Measurements from ENCODE around the gene FAM50B.

Gene FAM50B

DNA sequence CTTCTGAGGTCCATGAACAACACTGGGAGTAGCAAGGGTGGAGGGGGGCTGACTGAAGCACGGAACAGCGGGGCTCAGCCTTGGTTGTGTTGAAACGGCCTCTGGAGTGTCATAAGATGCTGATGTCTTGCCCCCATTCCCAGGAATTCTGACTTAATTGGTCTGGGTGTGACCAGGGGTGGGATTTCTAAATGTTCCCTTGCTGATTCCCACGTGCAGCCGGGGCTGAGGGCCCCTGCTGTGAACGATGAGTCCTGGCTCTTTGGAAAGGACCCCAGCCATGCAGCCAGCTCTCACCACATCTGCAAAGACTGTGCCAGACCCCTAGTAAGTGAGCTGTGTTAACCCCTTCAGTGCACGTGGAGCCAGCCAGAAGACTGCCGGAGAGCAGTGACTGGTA, 28.6 kb upstream of the FAM50B start:
- DNase-seq (ENCODE audit: low read depth), result no peak

DNA sequence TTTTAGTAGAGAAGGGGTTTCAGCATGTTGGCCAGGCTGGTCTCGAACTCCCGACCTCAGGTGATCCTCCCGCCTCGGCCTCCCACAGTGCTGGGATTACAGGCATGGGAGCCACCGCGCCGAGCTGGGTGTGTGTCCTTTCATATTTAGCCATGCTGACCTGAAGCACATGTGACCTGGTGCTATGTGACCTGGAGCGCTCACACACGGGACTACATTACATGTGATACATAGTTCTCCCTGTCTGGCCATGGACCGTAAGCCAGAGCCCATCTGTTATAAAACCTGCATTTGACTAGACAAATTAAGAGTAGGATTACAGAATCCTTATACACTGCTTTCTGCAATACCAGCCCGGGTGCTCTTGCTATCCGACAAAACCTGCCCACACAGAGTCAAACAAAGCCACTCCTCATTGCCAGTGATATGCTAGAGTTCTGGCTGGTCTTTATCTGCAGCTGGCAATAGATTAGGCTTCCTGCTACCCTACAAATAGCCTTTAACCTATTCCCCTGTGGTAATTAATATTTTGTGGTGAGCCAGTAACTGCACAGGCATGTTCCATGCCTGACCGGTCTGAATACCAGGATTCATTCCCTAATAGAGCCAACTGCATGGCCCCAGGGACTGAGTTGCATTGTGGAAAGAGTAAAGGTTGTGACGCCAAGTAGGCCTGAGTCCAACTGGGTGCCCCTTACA, 26.3 kb upstream of the FAM50B start:
- no peak for DNase-seq (ENCODE audit: low read depth)

DNA sequence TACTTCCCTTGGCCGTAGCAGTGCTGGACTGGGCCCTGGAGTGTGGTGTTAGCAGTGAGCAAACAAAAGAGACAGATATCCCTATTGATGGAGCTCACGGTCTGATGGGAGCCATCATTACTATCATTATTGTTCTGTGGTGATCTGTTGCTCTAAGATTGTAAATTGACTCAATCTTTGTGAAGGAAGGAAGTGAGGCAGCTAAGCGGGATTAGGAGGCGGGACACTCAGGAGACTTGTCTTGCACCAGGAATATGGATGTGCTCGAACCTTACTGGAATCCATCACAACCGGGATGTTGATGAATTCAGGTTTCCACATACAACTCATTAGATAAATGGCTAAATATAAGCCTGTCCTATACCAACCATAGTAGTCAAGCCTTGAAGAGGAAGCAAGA, 25.5 kb upstream of the FAM50B start:
- DNase-seq (ENCODE audit: low read depth), result no peak

DNA sequence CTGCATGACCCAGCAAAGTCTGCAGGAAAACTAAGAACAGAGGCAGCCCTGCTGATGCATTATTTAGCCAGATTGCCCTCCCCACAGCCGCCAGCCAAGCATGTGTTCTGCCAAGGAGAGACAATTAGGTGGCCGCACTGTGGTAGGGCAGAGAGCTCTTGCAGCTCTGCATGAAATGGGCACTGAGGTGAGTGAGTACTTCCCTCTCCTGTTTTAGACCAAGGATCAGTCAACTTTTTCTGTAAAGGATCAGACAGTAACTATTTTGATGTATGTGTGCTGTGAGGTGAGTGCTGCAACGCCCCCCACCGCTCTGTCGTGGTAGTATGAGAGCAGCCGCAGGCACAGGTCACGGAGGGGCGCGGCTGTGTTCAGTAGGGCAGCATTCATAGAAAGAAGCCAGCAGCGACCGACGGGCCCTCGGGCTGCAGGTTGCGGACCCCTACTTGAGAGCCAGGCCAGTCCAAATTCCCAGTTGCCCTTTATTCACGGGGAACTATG, 23.8 kb upstream of the FAM50B start:
- no peak for DNase-seq (ENCODE audit: low read depth)

DNA sequence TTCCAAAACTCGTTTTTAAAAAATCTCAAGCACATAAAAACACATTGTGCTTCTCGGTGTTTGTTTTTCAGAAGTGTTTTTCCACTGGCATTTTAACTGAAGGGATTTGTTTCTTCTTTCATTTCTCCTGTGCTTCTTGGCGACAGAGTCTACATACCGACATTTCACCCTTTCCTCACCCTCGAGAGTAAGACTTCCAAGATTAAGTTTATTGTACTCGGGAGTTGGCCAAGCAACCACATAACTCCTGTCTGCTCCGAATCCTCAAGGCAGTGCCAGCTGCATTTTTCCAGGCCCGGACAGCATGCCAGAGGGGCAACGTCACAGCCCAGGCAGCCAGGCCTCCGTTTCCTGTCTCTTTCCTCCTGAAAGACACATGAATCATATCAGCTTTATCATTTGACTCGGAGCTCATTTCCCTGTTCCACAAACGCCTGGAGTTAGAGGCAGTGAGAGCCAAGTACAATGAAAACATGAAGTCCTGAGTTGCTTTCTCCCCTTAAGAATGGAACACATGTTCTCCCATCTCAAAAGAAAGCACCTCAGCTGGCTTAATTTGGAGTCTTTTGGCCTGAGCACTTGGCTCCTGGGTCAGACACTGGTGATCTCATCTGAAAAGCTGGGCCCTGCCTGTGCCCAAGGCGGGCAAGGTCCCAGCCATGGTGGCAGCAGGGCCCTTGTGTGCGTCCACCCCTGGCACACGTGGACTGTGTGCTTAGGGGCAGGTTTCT, 23.2 kb upstream of the FAM50B start:
- no peak for DNase-seq (ENCODE audit: low read depth)

DNA sequence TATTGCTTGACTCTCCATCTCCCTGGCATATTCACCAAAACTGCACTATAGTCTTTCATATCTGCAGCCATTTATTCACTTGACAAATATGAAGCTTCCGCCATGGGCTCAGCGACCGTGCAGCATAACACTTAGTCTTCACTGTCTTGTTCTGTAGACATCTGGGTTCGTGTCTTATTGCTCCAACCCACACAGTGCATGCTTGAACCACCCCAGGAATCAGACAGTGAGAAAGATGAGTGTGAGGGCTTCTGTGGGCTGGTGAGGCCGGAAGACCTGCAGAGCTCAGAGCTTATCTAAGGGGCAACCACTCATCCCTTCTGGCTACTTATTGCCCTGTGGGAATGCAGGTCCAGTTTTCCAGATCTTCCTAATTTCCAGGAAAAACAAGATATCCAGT, 19.9 kb upstream of the FAM50B start:
- no peak for DNase-seq (ENCODE audit: low read depth)

DNA sequence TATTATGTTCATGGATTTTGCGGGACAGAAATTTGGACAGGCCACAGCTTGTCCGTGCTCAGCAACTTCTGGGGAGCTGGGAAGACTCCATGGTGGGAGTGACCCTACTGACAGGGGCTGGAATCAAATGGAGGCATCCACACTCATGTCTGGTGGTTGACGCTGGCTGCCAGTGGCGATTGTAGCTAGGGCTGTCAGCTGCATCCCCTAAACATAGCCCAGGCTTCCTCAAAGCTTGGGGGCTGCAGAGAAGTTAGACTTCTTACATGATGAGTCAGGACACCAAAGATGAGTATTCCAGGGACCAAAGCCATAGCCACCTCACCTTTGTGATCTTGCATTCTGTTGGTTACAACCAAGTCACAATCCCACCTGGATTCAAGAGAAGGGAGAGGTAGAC, 18.4 kb upstream of the FAM50B start:
- DNase-seq (ENCODE audit: low read depth), result no peak

DNA sequence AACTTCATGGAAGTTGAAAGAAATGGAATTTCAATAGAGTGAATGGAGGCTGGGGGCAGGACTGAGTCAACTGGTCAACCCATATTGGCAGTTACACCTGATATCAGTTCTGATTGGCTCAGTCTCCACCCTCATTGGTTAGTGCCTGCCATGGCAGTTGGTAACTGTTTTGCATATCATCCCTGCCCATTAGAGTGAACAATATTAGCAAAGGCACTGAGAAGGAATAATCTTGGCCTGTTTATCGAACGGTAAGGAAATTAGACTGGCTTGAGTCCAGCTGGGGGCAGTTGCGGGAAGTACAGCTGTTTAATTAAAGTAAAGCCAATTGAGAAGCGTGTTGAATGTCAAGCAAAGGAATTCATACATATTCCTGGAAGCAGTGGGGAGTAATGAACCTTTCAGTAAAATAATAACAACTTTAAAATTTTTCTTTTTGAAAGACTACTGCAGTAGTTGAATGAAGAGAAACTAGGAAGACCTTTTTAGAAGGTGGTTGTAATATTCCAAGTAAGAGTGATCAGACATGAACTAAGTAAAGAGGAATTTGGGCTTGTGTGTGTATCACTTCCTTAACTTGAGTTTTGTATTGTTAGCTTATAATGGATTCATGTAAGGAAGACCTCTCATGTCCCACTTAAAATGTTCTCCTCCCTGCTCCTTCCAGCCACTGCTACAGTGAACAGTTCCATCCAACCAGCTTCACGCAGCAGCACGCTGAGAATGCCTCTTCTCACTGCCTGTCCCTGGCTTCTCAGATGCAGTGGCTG, 17.2 kb upstream of the FAM50B start:
- DNase-seq (ENCODE audit: low read depth), result no peak

DNA sequence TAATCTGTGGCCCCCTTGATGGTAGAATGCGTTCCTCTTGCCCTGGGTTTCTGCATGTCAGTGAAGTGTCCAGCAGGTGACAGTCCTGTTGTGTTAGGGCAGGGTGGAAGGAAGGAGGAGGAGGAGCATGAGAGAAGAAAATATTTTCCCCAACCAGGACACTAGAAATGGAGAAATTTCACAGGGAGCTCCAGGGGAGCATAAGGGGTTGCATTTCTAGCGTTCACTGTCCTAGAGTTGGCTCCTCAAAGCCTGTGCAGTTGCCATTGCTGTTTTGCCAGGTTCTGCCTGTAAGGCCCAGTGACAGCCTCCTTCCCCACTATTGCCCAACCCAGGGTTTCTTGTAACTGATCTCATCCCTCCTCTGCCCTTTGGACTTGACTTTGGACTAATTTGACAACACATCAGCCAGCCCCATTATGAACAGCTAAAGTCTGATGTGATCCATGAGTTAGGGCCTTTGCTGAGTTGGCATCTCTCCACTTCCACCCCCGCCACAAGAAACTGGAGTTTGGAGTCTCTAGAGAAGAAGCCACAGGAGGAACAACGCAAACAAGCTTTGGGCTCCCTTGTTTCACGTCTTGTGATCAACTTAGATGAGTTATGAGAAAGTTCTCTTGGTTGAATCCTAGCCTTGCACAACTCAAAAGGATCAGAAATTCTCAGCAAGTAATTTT, 14.0 kb upstream of the FAM50B start:
- DNase-seq (ENCODE audit: low read depth), result no peak

DNA sequence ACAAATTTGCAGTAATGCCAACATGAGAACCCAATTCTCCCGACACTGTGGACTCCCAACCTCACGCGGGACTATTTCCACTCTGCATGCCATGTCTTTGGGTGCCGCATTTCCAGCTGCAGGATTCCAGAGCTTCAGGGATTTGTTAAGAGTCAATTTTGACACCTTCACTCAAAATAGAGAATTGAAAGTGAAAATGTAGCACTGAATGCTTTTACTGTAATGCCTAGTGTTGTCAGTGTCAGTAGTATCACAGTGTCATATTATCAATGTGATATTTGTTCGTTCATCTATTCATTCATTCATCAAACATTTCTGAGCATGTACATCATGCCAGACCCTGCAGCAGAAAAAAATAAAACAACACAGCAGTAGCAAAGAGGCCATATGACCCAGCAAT, 13.4 kb upstream of the FAM50B start:
- DNase-seq (ENCODE audit: low read depth), result no peak

DNA sequence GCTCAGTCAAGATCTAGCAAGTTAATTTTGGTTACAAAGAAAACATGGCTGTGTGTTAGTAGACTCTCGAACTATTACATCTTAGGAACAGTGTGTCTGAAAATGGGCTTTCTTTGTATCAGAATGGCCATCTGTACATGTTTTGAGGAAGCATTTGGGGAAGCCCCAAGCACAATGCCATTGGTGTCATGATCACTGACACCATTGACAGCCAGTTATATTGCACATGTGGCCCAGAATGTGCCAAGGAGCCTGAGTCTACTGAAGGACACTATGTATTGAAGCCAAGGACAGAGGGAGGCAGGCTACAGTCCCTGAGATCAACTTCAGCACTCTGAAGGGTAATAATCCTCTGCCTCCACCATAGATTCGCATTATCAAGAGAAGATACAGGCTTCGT, 12.6 kb upstream of the FAM50B start:
- no peak for DNase-seq (ENCODE audit: low read depth)

DNA sequence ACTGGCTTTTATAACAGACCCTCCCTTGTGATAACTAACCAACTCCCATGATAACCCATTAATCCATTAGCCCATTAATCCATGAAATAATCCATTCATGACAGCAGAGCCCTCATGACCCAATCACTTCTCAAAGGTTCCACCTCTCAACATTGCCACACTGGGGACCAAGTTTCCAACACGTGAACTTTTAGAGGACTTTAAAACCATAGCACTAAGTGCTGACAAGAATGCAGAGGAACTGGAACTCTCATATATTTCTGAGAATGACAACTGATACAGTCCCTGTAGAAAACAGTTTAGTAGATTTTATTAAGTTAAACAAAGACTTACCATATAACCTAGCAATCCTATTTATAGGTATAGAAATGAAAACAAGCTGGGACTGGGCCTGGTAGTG, 11.4 kb upstream of the FAM50B start:
- no peak for DNase-seq (ENCODE audit: low read depth)

DNA sequence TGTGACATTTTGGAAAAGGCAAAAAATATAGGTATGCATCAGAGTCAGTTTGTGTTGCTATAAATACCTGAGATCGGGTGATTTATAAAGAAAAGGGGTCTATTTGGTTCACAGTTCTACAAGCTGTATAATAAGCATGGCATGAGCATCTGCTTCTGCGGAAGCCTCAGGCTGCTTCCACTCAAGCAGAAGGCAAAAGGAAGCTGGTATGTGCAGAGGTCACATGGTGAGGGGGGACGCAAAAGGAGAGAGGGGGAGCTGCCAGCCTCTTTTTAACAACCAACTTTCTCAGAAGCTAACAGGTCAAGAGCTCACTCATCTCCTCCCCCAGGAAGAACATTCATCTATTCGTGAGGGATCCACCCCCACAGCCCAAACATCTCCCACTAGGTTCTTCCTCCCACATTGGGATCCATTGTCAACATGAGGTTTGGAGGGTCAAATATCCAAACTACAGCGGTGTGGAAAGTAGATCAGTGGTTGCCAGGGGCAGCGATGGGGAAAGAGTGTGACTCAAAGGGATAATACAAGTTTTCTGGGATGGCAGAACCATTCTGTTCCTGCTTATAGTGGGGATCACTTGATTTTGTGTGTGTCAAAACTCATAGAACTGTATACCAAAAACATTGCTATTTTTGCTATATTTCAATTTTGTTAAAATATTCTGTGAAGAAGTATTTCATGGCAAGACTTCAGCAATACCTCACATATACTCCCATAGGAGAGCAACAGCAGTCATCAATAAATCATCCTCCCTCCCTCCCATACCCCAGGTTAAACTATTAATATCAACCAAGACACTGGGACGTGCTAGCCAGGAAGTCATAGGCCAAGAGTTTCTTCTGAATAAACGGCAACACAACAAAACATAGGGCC, 9.9 kb upstream of the FAM50B start:
- no peak for DNase-seq (ENCODE audit: low read depth)

DNA sequence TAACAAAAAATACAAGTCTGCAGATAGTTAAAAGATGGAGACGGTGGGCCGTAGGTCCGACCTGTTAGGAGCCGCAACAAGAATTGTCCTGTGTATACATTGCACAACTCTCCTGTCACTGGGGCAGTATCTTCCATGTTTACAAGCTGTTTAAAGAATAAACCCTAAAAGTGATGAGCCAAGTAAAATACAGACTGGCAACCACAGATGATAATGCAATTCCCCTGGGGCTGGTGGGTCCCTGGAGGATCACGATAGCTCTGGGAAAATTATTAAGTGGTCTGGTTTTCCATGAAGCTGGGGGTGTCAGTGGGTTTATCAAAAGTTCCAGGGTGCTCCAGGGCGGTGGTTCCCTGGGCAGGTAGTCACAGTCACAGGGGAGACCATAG, 8.1 kb upstream of the FAM50B start:
- no peak for DNase-seq (ENCODE audit: low read depth)

DNA sequence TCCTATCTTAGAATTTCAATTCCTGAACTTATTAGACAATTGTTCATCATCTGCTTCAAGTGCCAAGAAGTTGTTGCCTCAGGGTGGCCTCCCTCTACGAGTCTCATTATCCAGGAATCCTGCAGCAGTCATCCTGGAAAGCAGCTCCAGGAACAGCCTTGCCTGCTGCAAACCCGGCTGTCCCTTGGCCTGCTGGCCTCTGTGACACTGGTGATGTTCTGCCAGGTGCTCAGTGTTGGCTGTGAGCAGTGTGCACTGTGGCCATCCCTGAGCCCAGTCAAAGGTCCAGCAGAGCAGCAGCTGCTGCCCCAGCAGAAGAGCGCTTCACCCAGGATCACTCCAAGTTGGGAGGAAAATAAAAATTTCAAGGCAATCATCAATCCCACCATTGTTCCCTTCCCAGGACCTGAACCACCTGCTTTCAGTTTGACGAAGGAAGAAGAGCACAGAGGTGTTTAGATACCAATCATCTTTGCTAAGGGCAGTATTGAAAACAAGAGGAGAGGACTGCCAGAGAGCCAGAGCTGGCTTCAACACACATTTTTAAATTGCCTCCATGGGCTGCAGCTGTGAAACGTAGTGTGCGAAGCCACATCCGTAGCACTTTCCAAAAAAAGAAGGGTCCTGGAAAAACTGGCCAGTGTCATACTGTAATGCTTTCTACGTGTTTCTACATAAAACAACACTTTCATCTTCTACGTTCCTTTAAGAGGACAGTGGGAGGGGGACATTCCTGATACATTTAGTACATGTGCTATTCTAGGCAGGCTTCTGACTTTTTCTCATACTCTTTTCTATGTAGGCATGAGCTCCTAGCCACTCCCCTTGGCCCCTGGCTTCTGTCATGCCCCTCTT, 7.2 kb upstream of the FAM50B start:
- no peak for DNase-seq (ENCODE audit: low read depth)

DNA sequence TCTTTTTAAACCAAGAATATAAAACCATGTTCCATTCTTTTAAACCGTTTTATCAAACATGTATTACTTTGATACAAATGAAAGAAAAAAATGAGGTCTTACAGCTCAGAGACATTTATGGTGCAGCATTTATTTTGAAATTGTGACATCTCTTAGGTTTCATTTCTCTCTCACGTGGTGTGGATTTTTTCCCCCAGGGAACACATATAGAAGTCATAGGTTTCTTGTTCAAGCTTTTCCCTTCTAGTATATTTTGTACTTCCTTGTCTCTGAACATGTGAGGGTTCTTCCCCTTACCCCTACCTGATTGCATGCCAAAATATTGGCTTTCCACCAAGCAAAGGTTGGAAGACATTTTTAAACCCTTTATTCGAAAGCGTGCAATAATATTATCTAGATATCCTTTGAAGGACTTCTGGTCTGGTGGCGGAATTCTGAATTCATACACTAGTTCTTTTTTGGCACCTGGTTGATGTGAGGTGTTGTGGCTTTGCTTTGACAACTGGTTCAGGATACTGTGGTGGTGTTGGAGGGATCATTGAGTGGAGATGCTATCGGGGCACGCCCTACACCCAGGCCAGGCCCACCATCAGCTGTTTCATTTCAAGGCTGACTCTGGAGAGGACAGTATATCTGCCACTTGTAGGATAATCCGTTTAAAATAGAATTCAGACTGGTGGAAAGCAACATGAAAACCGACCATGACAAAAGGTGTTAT, 5.6 kb upstream of the FAM50B start:
- no peak for DNase-seq (ENCODE audit: low read depth)

DNA sequence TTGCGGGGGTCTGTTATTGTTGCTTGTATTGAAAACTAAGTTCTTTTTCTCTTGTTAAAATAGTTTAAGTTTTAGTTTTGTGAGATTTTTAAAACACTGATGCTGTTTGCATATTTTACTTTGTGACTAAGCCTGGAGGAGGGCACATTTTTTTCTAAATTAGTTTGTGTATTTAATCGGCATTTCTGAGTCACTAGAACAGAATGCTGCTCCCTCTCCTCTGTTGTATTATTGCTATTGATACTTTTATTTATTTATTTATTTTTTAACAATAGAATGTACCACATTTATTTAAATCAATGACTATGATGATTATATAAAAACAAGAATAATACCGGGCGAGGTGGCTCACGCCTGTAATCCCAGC, 5.1 kb upstream of the FAM50B start:
- DNase-seq (ENCODE audit: low read depth), result no peak

DNA sequence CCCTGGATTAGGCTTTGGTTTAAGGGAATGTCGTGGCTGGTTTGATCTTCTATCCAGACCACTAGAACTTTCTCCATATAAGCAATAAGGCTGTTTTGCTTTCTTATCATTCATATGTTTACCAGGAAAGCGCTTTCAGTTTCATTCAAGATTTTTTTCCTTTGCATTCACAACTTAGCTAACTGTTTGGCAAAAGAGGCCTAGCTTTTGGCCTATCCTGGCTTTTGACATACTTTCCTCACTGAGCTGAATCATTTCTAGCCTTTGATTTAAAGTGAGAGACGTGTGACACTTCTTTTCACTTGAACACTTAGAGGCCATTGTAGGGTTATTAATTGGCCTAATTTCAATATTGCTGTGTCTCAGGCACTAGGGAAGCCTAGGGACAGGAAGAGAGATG, 1.7 kb upstream of the FAM50B start:
- no peak for DNase-seq (ENCODE audit: low read depth)

DNA sequence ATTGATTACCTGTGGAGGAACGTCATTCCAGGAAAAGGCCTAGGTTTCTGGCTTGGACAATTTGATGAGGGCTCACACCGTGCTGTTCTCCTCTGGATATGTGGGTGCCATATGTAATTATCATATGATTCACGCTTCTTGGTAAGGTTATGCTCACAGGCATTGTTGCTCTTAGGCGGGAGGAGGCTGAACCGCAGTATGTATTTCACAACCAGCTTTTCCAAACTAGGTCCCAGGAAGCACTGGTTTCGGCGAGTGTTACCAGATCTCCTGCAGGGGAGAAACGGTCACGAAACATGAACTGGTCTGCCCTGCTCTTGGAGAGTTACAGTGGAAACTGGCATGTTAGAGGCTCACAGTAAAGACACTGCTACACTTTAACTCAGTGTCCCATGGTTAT, 793 bp upstream of the FAM50B start:
- no peak for DNase-seq (ENCODE audit: low read depth)

All from stimulated activated CD8-positive, alpha-beta memory T cell treated with anti-CD3 and anti-CD28 coated beads, Interleukin-12 subunit alpha, Interleukin-12 subunit beta, amount 100 ng/mL, for 4 hours (primary cell).